HG03521 (cell line): ENCODE data around the gene SMYD3.
"Not testable (repeated sequence)": the region's sequence is repeated elsewhere in the genome, so short reads cannot be mapped to it uniquely, and the experiment has no call there.

Experiments used
- ATAC-seq: cut with Tn5 transposase; IDR thresholded peaks from one replicate; pipeline ENCODE4 v1.9.1; 2021; ENCODE audit warnings: mild to moderate bottlenecking, moderate library complexity; ENCODE audit not compliant: unreplicated experiment

Gene SMYD3

DNA sequence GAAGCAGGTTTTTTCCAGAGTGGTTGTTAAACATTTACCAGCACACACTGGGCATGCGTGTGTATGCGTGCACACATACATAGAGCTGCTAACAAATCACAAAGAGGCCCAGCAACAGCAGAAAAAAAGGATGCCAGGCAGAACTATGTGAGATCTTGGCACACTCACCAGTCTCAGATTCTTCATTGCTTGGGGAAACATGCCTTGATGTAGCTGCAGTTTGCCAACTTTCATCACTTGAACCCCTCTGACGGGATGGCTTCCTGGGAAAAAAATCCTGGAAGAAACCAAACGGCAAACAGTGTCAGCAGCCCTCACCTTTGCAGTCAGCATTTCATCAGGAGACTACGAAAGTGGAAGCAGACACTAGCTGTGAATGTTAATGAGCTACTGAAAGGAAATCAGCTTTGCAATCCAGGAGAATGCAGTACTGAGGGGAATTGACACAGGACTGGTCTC is 743.2 kb downstream of the SMYD3 start:
- ATAC-seq = no peak

DNA sequence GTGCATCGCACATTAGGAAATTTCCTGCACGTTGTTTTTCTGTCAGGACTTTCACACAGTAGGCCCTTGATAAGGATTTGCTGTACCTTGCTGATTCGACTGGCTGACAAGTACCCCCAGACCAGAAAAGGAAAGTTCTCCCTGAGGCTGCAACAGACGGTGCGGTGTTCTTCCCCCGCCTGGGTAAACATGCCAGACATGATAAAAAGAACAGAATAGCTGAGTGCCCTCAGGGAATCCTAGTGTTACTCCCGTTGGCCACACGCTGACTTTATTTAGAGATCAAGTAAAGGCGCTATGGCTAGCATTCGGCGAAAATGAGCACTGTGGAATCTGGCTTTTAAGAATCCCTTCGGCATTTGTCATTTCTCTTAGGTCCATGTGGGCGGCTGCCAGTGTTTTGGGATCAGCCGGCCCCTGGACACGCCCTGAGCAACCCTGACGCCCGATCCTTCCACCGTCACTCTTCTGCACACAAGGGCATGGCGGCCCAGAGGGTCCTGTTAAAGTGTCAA is 744.6 kb downstream of the SMYD3 start:
- no peak for ATAC-seq

DNA sequence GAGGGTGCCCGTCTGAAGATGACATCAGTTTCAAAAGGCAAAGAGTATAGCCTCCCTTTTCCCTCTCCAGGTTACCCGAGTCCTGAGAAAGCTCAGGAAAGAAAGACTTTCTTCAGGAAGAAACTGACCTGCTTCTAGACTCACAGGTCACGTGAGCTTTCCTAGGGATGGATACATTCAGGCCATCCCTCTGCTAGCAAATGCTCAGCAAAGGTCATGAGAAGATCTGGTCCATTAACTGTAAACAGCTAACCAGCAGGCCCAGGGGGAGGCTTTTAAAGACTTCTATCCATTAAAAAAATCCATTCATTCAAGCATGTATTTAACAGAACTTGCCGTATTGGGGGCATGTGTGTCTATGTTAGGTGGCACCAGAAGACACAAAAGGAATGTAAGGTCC is 746.8 kb downstream of the SMYD3 start:
- no peak for ATAC-seq

DNA sequence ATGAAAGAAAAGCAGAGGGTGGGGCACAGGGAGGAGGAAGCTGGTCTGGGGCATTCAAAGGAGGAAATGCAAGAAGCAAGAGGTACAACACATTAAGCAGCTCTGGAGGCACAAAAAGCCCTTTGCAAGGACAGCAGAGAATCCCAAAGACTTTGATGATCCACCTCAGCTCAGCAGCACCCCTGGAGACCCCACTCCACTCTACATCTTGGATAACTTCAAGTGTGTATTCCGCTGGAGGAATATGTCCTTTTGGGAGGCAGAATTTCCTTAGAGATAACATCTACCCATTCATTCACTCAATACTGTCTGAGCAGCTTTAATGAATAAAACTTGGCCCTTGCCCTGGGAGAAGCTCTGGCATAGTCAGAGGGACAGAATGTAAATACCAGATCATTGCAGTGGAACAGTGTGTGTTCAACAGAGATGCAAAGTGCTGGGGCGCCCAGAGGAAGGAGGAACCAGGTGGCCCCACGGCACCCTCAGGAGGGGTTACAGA is 752.6 kb downstream of the SMYD3 start:
- no peak for ATAC-seq

DNA sequence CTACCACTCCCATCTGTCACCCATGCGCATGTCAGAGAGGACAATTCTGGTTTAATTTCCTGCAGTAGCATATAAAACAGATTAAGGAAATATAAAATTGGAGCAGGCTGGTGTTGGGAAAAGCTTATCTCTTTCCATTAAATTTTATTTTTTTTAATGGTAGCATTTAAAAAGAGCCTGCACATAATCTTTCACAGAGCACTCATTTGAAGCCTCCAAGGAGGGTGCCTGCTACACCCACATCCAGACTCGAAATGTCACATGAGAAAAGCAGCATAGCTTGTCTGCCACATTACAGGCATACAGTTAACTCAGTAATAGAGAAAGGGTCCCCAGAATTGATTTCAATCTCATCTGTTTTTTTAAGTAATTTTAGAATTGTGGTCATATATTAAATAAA is 753.3 kb downstream of the SMYD3 start:
- ATAC-seq = no peak

DNA sequence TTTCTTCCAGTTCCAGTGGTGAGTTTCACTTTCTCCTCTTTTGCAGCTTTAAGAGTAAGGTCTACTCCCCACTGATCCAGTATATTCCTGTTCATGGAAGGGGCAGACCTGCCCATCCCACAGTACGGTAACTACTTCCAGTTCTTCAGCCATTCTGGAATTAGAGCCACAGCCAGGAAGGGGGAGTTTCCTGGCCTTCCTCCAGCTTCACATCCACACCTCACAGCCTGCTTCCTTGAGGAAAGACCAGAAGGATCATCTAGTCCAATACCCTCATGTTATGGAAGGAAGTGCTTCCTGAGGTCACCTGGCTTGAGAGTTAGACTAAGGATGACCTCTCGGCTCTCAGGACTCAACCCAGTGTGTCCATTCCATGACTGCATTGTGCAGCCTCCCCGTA is 754.5 kb downstream of the SMYD3 start:
- ATAC-seq = no peak

DNA sequence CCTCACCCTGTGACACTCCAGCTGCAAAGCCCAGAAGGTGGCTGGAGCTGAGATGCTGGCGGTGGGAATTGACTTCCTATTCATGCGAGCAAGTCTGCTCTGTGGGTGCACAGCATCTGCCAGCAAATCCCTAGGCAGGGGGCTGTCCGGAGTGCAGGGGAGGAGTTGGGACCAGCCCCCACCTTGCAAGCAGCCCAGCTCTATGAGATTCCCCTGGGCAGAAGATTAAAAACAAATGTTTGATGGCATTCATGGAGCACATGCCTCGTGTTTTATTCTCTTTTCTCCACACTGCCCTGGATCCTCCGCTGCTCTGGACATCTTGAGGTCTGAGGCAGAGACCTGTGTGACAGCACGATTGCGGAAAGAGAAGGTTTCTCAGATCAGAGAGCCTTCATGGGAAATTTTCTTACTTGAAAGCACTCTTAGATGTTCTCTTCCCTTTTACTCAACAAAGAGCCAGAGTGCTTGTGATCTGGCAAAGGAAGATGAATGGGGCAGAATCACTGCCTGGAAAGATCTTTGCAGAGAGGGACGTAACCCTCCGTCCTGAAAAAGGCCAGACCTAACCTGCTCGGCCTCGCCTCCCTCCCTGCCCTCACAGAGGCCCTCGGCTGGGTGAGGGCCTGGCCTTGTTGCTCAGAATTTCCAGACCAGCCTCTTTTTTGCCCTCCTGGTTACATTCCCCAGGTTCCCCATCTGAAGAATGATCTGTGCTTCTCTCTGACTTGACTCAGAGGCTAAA is 755.2 kb downstream of the SMYD3 start:
- ATAC-seq = no peak

DNA sequence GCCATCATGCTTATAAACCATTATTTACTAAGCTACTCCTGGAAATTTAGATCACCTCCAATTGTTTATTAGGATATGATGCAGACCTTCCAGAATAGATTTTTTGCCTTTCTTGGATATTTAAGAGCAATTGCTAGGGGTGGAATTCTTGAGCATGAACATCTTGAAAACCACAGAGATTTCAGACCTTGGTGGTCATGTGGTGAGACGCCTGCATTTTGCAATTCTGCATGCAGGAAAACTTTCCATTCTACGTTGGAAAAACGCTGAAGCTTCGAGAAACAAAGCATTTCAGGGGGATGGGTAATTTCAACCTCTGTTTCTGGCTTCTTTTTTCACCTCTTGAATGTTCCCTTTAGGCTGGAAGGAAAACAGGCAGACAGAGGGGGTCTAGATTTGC is 756.0 kb downstream of the SMYD3 start:
- no peak for ATAC-seq

DNA sequence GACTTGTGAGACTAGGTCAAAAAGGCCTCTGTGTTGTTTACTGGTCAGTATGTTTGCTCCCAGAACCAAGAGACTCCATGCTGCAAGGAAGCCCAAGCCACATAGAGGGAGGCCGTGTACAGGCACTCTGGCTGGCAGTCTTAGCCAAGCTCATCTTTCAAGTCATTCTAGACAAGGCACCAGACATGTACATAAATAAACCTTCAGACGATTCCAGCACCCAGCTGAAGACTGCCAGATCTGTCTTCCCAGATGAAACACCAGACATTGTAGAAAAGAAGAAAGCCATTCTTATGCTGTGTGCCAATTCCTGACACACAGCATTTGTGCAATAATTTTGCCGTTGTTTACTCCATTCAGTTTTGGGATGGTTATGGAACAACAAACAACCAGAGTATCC is 756.8 kb downstream of the SMYD3 start:
- no peak for ATAC-seq

DNA sequence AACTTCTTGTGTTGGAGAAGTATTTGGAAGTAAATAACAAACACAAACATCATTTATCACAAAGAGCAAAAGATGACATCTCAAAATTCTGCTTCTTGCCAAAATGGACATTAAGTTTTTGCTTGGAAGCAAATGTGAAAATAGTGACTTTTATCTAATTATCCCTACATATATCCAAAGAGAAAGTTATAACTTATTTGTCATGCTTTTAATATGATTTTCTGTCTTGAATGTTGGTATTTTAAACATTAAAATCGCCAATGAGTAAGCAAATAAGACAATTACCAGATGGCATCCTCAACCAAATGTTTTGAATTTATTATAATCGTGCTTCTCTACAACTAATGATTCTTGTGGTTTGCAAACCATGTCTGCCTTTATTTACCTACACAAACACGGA is 758.0 kb downstream of the SMYD3 start:
- ATAC-seq = no peak

DNA sequence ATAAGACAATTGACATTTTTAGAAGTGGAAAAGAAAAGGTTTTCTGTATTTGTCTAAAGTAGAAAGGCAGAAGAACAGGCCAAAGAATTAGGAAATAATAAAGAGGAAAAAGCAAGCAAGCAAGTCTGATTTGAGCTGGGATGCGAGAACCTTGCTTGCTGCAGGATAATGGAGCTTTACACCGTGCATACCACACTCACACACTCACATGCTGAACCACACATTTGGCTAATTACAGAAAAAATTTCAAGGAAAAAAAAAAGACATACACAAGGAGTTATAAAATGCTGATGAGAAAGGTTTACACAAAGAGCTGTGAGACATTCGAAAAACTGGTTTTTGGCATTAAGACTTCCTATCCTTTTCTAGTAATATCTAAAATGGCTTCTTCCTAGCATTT is 758.4 kb downstream of the SMYD3 start:
- no peak for ATAC-seq

DNA sequence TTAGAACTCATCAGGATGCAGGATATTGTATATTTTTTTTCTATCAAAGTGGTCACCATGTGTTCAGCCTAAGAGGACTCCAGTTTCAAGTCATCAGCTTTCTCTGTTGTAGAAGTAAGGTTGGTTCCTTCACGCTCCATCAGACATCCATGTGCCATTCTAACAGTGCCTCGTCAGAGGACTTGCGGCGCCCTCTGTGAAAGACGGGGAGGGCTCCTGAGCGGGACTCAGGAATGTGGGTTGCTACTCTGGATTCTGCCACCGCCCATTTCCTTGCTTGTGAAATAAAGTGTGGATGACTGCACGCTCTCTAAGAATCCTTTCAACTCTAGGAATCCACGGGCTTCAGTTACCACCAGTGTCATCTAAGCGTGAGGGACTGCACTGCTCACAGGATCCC is 758.8 kb downstream of the SMYD3 start:
- no peak for ATAC-seq

DNA sequence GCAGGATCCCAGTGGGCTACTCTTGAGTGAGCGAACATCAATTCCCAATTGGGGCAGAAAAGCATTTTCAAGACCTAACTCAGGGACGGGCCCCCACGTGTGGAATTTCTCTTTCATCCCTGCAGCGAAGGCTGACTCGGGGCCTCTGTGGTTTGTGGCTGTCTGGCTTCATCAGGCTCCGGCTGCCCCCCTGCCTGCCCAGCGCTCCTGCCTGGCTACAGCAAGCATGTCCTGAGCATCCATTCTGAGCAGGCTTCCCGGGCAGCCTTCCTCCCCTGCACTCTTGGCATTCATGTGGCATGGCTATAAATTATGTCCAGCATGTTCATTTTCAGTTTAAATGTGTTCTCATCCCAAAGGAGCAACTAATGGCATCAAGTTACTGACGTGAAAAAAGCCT is 764.2 kb downstream of the SMYD3 start:
- ATAC-seq = no peak

DNA sequence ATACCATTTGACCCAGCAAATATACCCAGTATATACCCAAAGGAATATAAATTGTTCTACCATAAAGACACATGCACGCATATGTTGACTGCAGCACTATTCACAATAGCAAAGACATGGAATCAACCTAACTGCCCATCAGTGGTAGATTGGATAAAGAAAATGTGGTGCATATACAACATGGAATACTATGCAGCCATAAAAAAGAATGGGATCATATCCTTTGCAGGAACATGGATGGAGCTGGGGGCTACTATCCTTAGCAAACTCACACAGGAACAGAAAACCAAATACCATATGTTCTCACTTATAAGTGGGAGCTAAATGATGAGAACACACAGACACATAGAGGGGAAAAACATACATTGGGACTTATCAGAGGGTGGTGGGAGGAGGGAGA is 766.7 kb downstream of the SMYD3 start:
- not testable (repeated sequence) for ATAC-seq

DNA sequence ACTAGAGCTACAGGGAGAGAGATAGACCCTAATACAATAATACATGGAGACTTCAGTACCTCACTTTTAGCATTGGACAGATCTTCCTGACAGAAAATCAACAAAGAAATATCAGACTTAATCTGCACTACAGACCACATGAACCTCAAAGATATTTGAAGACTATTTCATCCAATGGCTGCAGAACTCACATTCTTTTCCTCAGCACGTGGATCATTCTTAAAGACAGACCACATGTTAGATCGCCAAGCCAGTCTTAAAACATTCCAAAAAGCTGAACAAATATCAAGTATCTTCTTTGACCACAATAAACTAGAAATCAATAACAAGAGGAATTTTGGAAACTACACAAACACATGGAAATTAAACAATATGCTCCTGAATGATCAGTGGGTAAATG is 776.3 kb downstream of the SMYD3 start:
- ATAC-seq = no peak

DNA sequence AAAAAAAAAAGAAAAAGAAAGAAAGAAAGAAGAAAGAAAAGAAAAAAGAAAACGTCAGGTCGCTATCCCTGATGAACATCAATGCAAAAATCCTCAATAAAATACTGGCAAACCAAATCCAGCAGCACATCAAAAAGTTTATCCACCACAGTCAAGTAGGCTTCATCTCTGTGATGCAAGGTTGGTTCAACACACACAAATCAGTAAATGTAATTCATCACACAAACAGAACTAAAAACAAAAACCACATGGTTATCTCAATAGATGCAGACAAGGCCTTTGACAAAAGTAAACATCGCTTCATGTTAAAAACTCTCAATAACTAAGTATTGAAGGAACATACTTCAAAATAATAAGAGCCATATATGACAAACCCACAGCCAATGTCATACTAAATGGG is 779.0 kb downstream of the SMYD3 start:
- ATAC-seq = not testable (repeated sequence)

DNA sequence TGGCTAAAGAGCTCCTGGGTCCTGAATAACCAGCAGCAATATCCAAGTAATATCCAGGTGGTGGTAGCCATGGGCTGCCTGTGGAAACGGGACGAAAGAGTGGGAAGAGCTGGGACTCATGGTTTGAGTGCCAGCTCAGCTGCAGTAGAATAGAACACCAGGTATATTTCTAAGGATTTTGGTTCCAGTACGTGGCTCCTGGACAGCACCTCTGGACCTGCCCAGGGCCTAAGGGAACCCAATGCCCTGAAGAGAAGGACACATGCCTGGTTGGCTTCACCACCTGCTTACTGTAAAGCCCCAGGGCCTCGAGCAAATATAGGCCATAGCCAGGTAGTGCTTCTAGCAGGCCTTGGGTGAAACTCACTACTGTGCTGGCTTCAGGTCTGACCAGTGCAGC is 785.6 kb downstream of the SMYD3 start:
- no peak for ATAC-seq

DNA sequence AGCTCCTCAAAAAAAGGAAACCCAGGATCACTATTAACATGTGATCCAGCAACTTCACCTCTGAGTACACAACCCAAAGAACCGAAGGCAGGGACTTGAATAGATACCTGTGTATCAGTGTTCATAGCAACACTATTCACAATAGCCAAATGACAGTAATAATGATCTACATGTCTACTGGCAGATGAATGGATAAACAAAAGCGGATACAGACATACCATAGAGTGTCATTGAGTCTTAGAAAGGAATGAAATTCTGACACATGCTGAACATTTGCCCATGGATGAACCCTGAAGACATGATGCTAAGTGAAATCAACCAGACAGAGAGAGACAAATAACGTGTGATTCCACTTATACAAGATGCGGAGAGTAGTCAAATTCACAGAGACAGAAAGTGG is 788.1 kb downstream of the SMYD3 start:
- ATAC-seq = no peak

DNA sequence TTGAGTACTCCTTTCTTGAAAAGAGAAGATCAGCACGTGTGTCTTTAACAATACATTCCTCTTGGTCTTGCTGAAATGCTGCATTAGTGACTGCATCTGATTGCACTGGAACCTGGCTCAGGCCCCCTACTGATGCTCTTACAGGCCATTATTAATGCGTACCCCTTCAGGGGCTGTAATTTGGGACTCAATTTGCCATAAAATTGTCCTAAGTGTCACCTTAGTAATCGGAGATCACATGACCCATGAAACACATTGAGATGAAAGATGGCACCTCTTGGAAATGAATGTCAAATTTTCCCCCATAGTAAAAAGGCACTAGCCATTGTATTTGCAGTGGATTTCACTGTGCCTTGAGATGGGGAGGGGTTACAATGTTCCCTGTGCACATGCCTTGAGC is 789.0 kb downstream of the SMYD3 start:
- ATAC-seq = no peak

DNA sequence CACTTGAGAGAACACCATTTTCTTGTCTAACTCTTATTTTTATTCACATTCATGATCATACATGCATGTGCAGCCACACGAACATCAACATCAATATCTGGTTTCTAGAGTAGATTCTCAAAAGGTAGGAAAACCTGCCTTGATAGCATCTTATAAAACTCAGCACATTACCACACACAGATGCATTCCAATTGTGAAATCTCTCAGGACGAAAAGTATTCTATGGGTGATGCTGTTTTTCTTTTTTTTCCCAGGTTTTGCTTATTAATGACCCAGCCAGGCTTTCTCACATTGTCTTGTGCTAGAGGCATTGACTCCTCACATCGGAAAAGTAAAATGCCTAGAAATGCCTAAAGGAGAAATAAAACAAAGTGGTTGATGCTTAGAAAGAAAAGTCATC is 789.5 kb downstream of the SMYD3 start:
- no peak for ATAC-seq

DNA sequence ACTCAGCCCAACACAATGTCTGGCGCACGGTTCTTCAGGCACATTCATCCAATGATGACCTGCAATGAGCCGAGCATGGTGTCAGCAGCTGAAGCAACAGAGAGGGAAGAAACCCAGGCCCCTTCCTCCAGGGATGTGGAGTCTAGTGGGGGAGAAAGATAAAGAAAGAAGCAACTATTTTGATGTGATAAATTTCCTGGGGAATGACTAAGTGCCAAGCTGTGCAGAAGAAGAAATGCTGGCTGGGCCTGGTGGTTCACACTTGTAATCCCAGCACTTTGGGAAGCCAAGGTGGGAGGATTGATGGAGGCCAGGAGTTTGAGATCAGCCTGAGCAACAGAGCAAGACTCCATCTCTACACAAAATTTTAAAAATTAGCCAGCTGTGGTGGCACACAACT is 790.5 kb downstream of the SMYD3 start:
- ATAC-seq = no peak

DNA sequence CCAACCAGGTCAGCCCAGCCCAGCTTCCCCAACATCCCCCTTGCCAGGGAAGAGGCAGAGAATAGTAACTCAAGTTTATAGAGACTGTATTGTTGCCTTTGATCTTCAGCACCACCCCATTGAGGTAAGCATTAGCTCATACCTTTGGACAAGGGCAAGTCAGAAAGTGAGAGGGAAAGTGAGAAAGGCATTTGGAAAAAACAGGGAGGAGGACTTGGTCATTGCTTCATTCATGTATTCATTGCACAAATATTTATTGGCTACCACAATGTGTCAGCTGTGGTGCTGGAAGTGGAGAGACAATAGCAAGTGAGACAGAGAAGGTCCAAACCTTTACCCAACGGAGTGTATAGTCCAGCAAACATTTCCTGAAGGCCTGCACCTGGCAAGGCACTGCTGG is 791.1 kb downstream of the SMYD3 start:
- ATAC-seq = no peak

DNA sequence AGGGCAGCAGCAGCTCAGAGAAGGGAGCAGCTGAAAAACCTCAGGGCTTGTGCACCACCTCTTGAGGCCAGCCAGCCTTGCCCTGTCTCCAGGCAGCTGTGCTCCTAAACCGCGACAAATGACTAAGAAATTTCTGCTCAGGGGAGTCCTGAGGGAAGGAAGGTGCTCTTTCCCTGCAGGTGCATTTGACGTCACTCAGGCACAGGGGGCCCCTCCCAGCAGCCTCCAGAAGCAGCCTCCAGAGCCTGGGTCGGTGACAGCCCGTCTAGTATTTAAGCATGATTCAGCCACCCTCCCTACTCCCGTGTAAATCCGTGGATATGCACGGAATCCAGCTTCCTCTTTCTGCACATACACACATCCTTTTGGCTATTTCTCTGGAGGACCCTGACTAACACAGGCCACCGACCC is 791.8 kb downstream of the SMYD3 start:
- no peak for ATAC-seq
